COR-L47 (cell line): ENCODE results near the gene PSMA8.
"Not testable (repeated sequence)": the region's sequence is repeated elsewhere in the genome, so short reads cannot be mapped to it uniquely, and the experiment has no call there.

Experiments
- DNase-seq: peaks from one replicate; lab custom pipeline; 2025; lab: John Stamatoyannopoulos, UW

The PSMA8 gene

DNA sequence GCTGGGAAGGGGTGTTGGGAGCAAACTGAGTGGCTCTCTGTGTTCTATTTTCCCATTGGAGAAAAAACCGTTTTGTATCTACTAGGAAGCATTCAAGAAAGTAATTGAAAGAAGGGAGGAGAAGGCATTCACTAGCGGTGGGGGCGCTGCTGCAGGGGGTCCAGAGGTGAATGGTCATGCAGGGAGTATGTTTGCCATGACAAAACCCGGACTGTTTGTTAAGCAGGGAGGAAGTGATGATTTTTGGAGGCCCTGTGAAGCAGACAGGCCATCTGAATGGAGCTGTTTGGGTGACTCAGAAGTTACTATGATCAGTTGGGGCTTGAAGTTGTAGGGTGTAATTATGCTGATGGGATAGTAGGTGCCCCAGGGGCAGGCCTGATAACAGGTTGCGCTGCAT lies 99.5 kb downstream of the PSMA8 start:
- DNase-seq = no peak

DNA sequence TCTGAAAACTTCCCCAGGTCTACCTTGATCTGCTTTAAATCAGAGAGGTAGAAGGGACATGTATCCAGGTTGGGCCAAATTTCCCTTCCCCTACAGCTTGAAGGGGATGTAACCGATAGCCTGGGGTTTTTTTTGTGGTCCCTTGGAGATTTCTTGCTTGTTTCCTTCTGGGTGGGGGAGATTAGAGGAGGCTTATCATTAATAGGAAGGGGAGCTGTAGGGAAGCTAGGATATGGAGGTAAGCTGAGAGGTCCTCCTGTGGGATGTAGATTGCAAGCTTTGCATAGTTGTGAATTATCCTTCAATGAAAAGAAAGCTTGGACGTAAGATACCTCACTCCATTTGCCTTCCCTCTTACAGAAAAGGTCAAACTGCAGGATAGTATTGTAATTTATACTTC lies 103.7 kb downstream of the PSMA8 start:
- DNase-seq = not testable (repeated sequence)

- DNase-seq = not testable (repeated sequence)
Observed at GRCh38 chr18:26238718-26239117, 105.0 kb downstream of the PSMA8 start.

DNA sequence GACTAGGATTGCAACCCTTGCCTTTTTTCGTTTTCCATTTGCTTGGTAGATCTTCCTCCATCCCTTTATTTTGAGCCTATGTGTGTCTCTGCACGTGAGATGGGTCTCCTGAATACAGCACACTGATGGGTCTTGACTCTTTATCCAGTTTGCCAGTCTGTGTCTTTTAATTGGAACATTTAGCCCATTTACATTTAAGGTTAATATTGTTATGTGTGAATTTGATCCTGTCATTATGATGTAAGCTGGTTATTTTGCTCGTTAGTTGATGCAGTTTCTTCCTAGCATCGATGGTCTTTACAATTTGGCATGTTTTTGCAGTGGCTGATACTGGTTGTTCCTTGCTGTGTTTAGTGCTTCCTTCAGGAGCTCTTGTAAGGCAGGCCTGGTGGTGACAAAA lies 108.7 kb downstream of the PSMA8 start:
- DNase-seq = not testable (repeated sequence)
